A549 (cell line): ENCODE results near the gene PARD3B.

Source experiments
- BHLHE40 ChIP-seq: IDR thresholded peaks from 2 replicates; pipeline ENCODE4 v1.6.1; 2012; ENCODE audit warnings: low read depth, low read length, inconsistent platforms
- CHD2 ChIP-seq: fragments of 150-350 bp; IDR thresholded peaks from 2 replicates; pipeline ENCODE4 v1.6.1; 2014; ENCODE audit warnings: low read length; ENCODE audit not compliant: partially characterized antibody
- CHD4 ChIP-seq: fragments of 200-600 bp; sonication (generic); IDR thresholded peaks from 2 replicates; pipeline ENCODE4 v1.6.1; 2016; ENCODE audit warnings: antibody characterized with exemption, mild to moderate bottlenecking, borderline replicate concordance
- CTCF ChIP-seq: fragments of >200 bp; sonication (Bioruptor Twin); formaldehyde crosslinking; IDR thresholded peaks from 3 replicates; pipeline ENCODE4 v1.5.1; 2016
- EP300 ChIP-seq, 2 experiments: fragments of >200 bp; sonication (Bioruptor Twin); formaldehyde crosslinking; IDR thresholded peaks; 2 replicates in 1 of 2; 3 replicates in 1 of 2; pipeline ENCODE4 v1.6.1; 2016 to 2017
- ESRRA ChIP-seq: fragments of 150-350 bp; IDR thresholded peaks from 2 replicates; pipeline ENCODE4 v1.6.1; 2014; ENCODE audit warnings: mild to moderate bottlenecking, low read length, borderline replicate concordance
- FOSL2 ChIP-seq, 2 experiments: fragments of 450-650 bp in 1 of 2; fragments of >200 bp in 1 of 2; sonication (Bioruptor Twin) in 1 of 2; formaldehyde crosslinking; IDR thresholded peaks; 2 replicates each; pipeline versions ENCODE4 v1.5.0 to v1.6.1; 2016 to 2020; ENCODE audit warnings: mild to moderate bottlenecking in 1 of 2, moderate library complexity in 1 of 2
- JUNB ChIP-seq: fragments of >200 bp; sonication (Bioruptor Twin); formaldehyde crosslinking; IDR thresholded peaks from 2 replicates; pipeline ENCODE4 v1.6.1; 2016
- POLR2A ChIP-seq: IDR thresholded peaks from 2 replicates; pipeline ENCODE4 v1.6.1; 2012; ENCODE audit warnings: mild to moderate bottlenecking, low read length
- RNF2 ChIP-seq: fragments of 200-600 bp; sonication (generic); IDR thresholded peaks from 2 replicates; pipeline ENCODE4 v1.6.1; 2016; ENCODE audit warnings: low read depth, mild to moderate bottlenecking, antibody characterized with exemption, moderate library complexity, borderline replicate concordance
- TP53 ChIP-seq: fragments of 250-450 bp; sonication (Bioruptor Pico); IDR thresholded peaks from 2 replicates; pipeline ENCODE4 v1.5.0; 2021; ENCODE audit warnings: mild to moderate bottlenecking, moderate library complexity
- TF ChIP-seq, protein P1 (sequence below): IDR thresholded peaks from 2 replicates; pipeline ENCODE4 v1.6.1; 2012
- TF ChIP-seq, protein P2 (sequence below): fragments of 450-650 bp; IDR thresholded peaks from 2 replicates; pipeline ENCODE4 v1.6.1; 2014; ENCODE audit warnings: antibody characterized with exemption

DNA sequence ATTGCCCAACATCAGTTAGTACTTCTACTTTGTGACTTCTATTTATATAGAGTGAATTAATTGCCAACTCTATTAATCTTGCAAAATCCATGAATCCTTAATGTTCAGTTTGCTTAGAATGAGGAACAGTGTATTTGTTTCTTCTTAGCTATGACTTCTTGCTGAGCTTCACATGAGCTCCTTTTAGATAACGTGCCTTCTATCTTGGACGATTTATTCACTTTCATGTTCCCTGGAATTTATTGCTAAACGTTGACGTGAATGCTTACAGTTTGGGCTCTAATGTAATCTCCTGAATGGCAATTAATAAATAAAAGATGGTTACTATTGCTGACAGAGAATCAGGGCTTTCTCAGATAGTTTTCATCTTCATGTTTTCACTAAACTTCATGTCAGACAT is 752.6 kb downstream of the PARD3B start:
- TF ChIP-seq CTCF (no peak), RNF2 (no peak), JUNB (no peak), POLR2A (no peak), EP300 (IDR thresholded peaks at IDR 0.05) (no peak), CHD4 (no peak), CHD2 (no peak), BHLHE40 (no peak), FOSL2 (IDR thresholded peaks at IDR 0.05) (no peak), FOSL2 (CRISPR knock-in tag; IDR thresholded peaks at IDR 0.05) (no peak), TP53 (no peak), ESRRA (no peak)
- TF ChIP-seq, protein P1, sequence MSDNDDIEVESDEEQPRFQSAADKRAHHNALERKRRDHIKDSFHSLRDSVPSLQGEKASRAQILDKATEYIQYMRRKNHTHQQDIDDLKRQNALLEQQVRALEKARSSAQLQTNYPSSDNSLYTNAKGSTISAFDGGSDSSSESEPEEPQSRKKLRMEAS: no peak
- TF ChIP-seq, protein P2, sequence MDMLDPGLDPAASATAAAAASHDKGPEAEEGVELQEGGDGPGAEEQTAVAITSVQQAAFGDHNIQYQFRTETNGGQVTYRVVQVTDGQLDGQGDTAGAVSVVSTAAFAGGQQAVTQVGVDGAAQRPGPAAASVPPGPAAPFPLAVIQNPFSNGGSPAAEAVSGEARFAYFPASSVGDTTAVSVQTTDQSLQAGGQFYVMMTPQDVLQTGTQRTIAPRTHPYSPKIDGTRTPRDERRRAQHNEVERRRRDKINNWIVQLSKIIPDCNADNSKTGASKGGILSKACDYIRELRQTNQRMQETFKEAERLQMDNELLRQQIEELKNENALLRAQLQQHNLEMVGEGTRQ: no peak
